KOPT-K1 (cell line): ENCODE measurements around the gene RALGAPB.
"Not testable (repeated sequence)": the region's sequence is repeated elsewhere in the genome, so short reads cannot be mapped to it uniquely, and the experiment has no call there.

Source experiments
- H3K27ac ChIP-seq: fragments of 200-600 bp; sonication (generic); 2 replicates; pipeline ENCODE4 v1.5.1; 2016; ENCODE audit warnings: antibody characterized with exemption, mild to moderate bottlenecking, low read depth, low read length; ENCODE audit not compliant: poor library complexity, severe bottlenecking
- H3K36me3 ChIP-seq: fragments of 200-600 bp; sonication (generic); 2 replicates; pipeline ENCODE4 v1.5.1; 2017; ENCODE audit warnings: antibody characterized with exemption, mild to moderate bottlenecking, low read length, moderate library complexity; ENCODE audit not compliant: insufficient read depth
- H3K9me3 ChIP-seq: fragments of 200-600 bp; sonication (generic); 2 replicates; pipeline ENCODE4 v1.5.1; 2017; ENCODE audit warnings: antibody characterized with exemption, low read length, mild to moderate bottlenecking; ENCODE audit not compliant: insufficient read depth, poor library complexity, severe bottlenecking

RALGAPB gene

DNA sequence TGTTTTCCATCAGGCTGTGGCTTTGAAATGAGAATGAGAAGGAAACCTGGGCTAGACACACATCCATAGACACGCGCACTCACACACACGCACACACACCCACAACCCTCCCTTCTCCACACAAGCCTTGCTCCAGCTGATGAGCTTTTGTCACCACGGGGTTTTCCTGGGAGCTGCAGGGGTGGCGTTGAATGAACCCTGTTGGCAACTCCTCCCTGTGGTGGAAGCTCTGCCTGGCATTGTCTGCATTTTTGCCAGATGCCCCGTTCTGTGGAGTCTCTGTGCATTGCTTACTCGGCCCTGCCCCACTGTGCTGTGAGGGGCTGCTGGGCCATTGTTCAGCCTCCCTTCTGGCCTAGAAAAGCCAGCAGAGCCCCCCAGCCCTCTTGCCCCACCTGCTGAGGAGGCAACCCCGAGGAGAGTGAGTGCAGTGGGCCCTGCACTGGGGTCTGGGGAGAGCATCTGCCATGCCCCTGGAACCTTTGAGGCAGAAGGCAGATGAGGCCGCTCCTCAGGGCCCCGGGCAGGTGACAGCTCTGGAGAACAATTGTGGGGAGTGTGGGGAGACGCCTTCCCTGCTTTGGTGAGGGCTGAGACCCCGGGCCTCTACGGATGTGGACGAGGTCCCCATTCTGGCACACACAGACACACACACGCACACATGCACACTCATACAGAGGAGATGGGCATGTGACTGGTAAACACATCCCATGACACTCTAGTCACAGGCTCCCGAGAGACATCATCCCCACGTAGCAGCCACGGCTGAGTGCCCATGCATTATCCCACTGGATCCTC lies 118.2 kb downstream of the RALGAPB start:
- no peaks in the 10 kb centered on the region for H3K36me3 ChIP-seq
- H3K27ac ChIP-seq, result no peak overlapping the region
- no peaks in the 10 kb centered on the region for H3K9me3 ChIP-seq

- no peak overlapping the region for H3K27ac ChIP-seq
- H3K36me3 ChIP-seq, result no peaks in the 10 kb centered on the region
- H3K9me3 ChIP-seq, result no peaks in the 10 kb centered on the region
These were observed 119.1 kb downstream of the RALGAPB start for GRCh38 chr20:38591474-38592410.

GRCh38 chr20:38592411-38592790 lies 119.8 kb downstream of the RALGAPB start:
- H3K9me3 ChIP-seq, H3K36me3 ChIP-seq, H3K27ac ChIP-seq: not testable (repeated sequence)

GRCh38 chr20:38594281-38594680 lies 121.6 kb downstream of the RALGAPB start:
- not testable (repeated sequence) for H3K9me3 ChIP-seq, H3K36me3 ChIP-seq

DNA sequence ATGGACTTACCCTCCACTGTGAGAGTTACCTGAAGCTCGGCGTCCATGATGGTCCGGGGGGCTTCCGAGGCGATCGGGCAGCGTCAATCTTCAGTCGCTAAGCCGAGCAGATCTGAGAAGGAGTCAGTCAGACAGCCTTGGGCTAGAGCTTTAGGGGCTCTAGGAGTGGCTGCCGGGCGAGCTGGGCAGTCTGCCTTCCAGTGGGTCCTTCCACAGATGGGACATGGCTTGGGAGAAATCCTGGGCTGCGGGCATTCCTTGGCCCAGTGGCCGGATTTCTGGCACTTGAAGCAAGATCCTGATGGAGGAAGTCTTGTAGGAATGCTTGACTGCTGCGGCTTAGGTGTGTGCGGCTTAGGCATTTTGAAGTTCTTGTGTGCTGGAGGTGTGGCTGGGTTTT lies 123.2 kb downstream of the RALGAPB start:
- H3K9me3 ChIP-seq, H3K36me3 ChIP-seq, H3K27ac ChIP-seq: not testable (repeated sequence)

More at GRCh38 chr20:38594281-38594680, 121.6 kb downstream of the RALGAPB start:
- H3K27ac ChIP-seq, result not testable (repeated sequence)

DNA sequence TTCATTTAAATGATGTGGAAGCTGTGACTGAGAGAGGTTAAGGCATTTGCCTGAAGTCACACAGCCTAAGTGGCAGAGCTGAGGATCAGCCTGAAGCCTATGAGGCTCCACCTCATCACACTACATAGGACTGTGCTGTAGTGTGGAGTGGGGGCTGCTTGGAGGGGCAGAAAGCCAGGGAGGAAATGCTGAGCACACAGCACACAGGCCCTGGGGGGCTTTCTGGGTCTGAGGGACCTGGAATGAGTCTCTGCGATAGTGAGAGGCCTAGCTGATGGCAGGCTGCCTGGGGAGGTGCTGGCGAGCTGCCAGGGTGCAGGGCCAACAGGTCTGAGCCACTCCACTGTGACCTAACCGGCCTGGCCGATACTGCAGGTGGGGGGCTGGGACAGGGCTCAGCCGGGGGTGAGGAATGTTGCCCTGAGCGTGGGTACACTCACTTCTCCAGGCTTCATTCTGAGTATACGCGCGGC lies 126.8 kb downstream of the RALGAPB start:
- Histone ChIP-seq H3K36me3 (no peaks in the 10 kb centered on the region), H3K9me3 (no peaks in the 10 kb centered on the region), H3K27ac (no peak overlapping the region)

DNA sequence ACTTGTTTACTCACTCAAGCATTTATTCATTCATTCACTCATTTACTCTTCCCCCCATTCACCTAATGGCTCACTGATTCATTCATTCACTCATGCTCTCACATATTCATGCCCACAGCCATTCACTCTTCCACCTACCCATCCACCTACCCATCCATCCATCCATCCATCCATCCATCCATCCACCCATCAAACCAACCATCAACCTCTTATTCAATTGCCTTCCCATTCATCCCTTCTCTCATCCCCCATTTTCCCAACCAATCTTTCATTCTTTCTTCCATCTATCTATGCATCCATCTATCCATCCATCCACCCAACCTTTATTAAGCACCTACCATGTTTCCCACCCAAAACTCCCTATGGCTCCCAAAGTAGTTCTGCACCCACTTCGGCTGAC lies 127.4 kb downstream of the RALGAPB start:
- H3K9me3 ChIP-seq, result no peaks in the 10 kb centered on the region
- no peaks in the 10 kb centered on the region for H3K36me3 ChIP-seq
- no peak overlapping the region for H3K27ac ChIP-seq

DNA sequence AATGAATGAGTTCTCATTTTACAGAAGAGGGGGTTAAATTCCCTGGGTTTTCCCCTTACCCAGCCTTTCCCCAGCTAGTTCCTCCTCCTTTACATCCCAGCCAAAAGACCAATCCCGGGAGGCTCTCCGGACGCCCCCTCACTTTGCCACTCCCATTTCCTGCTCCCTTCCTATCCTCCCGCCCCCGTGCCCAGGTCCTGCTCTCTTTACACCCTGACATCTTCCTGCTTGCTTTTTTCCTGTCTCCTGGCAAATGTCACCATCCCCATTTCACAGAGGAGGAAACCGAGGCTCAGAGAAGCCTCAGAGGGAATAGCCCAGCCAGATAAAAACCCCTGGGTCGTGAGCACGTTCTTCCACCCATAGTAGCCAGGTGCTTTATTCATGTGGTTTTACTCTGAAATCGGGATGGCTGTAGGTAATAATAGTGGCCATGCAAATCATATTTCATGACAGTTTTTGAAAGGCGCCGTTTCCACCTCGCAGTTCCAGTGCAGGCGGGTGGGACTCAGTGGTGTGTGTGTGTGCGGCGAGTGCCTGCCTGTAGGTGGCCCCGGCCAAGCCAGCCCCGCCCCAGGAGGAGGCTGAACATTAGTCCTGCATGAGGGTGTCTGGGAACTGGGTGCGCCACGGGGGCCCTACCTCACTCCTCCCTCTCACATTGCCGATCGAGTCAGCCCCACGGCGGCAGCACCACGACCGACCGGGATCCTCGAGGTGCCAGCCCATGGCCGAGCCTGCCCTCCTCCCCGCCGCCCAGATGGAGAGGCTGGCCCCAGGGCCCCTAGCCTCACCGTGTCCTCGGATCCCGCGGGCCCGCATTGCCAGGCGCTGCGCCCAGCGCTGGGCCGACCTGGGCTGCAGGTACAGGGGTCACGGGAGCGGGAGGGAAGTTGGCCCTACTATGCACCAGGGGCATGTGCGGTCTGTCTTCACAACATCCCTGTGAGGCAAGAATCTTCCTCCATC lies 128.9 kb downstream of the RALGAPB start, which contains the start of gene ARHGAP40:
Gene ARHGAP40 (plus strand): TSS at position 594 of the 969 bp plus-strand sequence.
- H3K27ac ChIP-seq, result no peak within 1 kb of the TSS

GRCh38 chr20:38602185-38602581 lies 129.5 kb downstream of the RALGAPB start:
- Histone ChIP-seq H3K36me3 (no peaks in the 10 kb centered on the region), H3K9me3 (no peaks in the 10 kb centered on the region), H3K27ac (no peak overlapping the region)

More for the DNA sequence above, 128.9 kb downstream of the RALGAPB start, which contains the start of gene ARHGAP40:
- Histone ChIP-seq H3K36me3 (no peaks in the 10 kb centered on the region), H3K9me3 (no peaks in the 10 kb centered on the region)

DNA sequence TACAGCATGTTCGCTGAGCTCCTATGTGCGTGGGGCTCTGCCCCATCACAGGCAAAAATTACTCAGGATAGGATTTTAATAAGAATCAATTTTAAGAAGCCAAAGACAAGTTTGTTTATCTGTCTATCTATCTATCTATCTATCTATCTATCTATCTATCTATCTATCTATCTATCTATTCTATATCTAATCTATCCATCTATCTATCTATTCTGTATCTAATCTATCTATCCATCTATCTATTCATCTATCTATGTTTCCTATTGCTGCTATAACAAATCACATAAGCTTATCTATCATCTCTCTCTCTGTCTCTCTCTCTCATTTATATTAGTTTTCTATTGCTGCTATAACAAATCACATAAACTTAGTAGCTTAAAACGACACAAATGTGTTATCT lies 130.6 kb downstream of the RALGAPB start:
- no peaks in the 10 kb centered on the region for H3K9me3 ChIP-seq

GRCh38 chr20:38604873-38605303 lies 132.2 kb downstream of the RALGAPB start:
- H3K36me3 ChIP-seq, result no peaks in the 10 kb centered on the region
- no peak overlapping the region for H3K27ac ChIP-seq
- H3K9me3 ChIP-seq, result no peaks in the 10 kb centered on the region

More for the DNA sequence above, 130.6 kb downstream of the RALGAPB start:
- Histone ChIP-seq H3K27ac (no peak overlapping the region), H3K36me3 (no peaks in the 10 kb centered on the region)

- Histone ChIP-seq H3K9me3 (no peaks in the 10 kb centered on the region), H3K27ac (no peak overlapping the region), H3K36me3 (no peaks in the 10 kb centered on the region)
These were observed 134.7 kb downstream of the RALGAPB start for GRCh38 chr20:38607351-38607750.

DNA sequence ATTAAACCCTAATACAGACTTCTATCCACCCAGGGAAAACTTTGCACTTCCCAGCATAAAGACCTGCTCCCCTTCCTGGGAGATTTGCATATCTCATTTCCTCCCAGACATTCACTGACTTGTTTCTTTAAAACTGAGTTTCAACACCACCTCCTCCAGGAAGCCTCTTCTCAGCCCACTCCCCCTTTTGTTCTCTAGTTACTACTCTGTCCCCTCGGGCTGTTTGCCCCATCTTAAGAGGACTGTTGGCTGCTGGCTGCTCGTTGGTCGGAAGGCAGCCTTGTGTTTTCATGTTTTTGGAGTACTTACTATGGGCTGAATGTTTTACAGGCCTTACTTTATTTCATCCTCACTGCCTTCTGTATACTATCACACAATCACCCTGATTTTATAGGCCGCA lies 135.5 kb downstream of the RALGAPB start:
- Histone ChIP-seq H3K27ac (no peak overlapping the region), H3K9me3 (no peaks in the 10 kb centered on the region), H3K36me3 (no peaks in the 10 kb centered on the region)

DNA sequence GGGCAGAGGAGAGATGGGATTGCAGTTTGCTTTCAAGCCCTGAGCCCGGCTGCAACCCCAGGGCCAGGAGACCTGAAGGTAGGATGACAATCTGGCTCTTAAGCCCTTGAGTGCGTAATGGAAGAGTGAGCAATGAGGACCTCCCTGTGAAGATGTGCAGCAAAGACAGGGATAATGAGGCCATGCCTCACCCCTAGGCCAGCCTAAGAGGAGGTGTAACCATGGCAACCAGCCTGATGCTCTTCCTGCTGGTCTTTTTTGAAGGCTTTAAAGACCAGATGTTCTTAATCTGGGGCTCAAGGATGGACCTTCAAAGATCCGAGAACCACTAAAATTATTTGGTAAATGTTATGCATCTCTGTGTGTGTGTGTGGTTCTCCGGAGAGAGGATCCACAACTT lies 137.2 kb downstream of the RALGAPB start:
- Histone ChIP-seq H3K9me3 (no peaks in the 10 kb centered on the region), H3K36me3 (no peaks in the 10 kb centered on the region), H3K27ac (no peak overlapping the region)
